ENCODE measurements around the gene CCDC170. TPM values are rescaled to one million over a fixed set of nuclear protein-coding genes. Genes with fewer than 3 reads are reported as not detected.
"Not testable (repeated sequence)": the region's sequence is repeated elsewhere in the genome, so short reads cannot be mapped to it uniquely, and the experiment has no call there.

The CCDC170 gene
- total RNA-seq, 2 experiments from 2014 or later: not detected

GRCh38 chr6:151494936-151495320 lies 1.1 kb downstream of the CCDC170 start:
- H3K4me1 Mint-ChIP-seq (ENCODE audit: low read depth): peaks cover 16% of the 10 kb centered on the region
- POLR2A ChIA-PET: no interaction called here
- H3K27ac Mint-ChIP-seq: no peak overlapping the region
- H3K9me3 Mint-ChIP-seq (ENCODE audit: insufficient read depth): no peaks in the 10 kb centered on the region
- H3K4me3 Mint-ChIP-seq: peak overlapping the region; percentile 69
- peaks cover 53% of the 10 kb centered on the region for H3K27me3 Mint-ChIP-seq (ENCODE audit: low read depth)
- H3K36me3 Mint-ChIP-seq (ENCODE audit: low read depth): no peaks in the 10 kb centered on the region
- ATAC-seq (no peak), DNase-seq (no peak)
- CTCF ChIA-PET: no interaction called here

- CTCF ChIA-PET: no interaction called here
- DNase-seq: no peak
- no peak for ATAC-seq
- Mint-ChIP-seq H3K36me3 (ENCODE audit: low read depth) (no peaks in the 10 kb centered on the region), H3K4me1 (ENCODE audit: low read depth) (peaks cover 16% of the 10 kb centered on the region), H3K9me3 (ENCODE audit: insufficient read depth) (no peaks in the 10 kb centered on the region), H3K27ac (no peak overlapping the region), H3K4me3 (no peak overlapping the region), H3K27me3 (ENCODE audit: low read depth) (peaks cover 56% of the 10 kb centered on the region)
- POLR2A ChIA-PET: no interaction called here
Measured at GRCh38 chr6:151495380-151495779, 1.6 kb downstream of the CCDC170 start.

GRCh38 chr6:151497905-151498304 lies 4.1 kb downstream of the CCDC170 start:
- peaks cover 46% of the 10 kb centered on the region for H3K27me3 Mint-ChIP-seq (ENCODE audit: low read depth)
- H3K4me1 Mint-ChIP-seq (ENCODE audit: low read depth): peaks cover 16% of the 10 kb centered on the region
- no peak overlapping the region for H3K4me3 Mint-ChIP-seq
- no peak for DNase-seq
- H3K27ac Mint-ChIP-seq: no peak overlapping the region
- H3K36me3 Mint-ChIP-seq (ENCODE audit: low read depth): no peaks in the 10 kb centered on the region
- H3K9me3 Mint-ChIP-seq (ENCODE audit: insufficient read depth): no peaks in the 10 kb centered on the region
- no peak for ATAC-seq
- POLR2A ChIA-PET: no interaction called here
- CTCF ChIA-PET: no interaction called here

- ATAC-seq (no peak), DNase-seq (no peak)
- Mint-ChIP-seq H3K36me3 (ENCODE audit: low read depth) (no peaks in the 10 kb centered on the region), H3K9me3 (ENCODE audit: insufficient read depth) (no peaks in the 10 kb centered on the region), H3K4me1 (ENCODE audit: low read depth) (peaks cover 13% of the 10 kb centered on the region), H3K27me3 (ENCODE audit: low read depth) (peaks cover 42% of the 10 kb centered on the region), H3K4me3 (no peak overlapping the region), H3K27ac (no peak overlapping the region)
- ChIA-PET CTCF (no interaction called here), POLR2A (no interaction called here)
Measured at GRCh38 chr6:151498327-151498726, 4.5 kb downstream of the CCDC170 start.

GRCh38 chr6:151499551-151499950 lies 5.7 kb downstream of the CCDC170 start:
- H3K9me3 Mint-ChIP-seq (ENCODE audit: insufficient read depth): no peaks in the 10 kb centered on the region
- no peaks in the 10 kb centered on the region for H3K36me3 Mint-ChIP-seq (ENCODE audit: low read depth)
- peaks cover 35% of the 10 kb centered on the region for H3K27me3 Mint-ChIP-seq (ENCODE audit: low read depth)
- H3K4me3 Mint-ChIP-seq: no peak overlapping the region
- peaks cover 7% of the 10 kb centered on the region for H3K4me1 Mint-ChIP-seq (ENCODE audit: low read depth)
- POLR2A ChIA-PET: no interaction called here
- ATAC-seq (no peak), DNase-seq (no peak)
- CTCF ChIA-PET: no interaction called here
- H3K27ac Mint-ChIP-seq: no peak overlapping the region

GRCh38 chr6:151501511-151502136 lies 7.8 kb downstream of the CCDC170 start:
- Mint-ChIP-seq H3K36me3 (ENCODE audit: low read depth) (no peaks in the 10 kb centered on the region), H3K9me3 (ENCODE audit: insufficient read depth) (no peaks in the 10 kb centered on the region), H3K4me1 (ENCODE audit: low read depth) (peaks cover 4% of the 10 kb centered on the region), H3K4me3 (no peak overlapping the region), H3K27me3 (ENCODE audit: low read depth) (peaks cover 16% of the 10 kb centered on the region), H3K27ac (no peak overlapping the region)
- ChIA-PET POLR2A (no interaction called here), CTCF (no interaction called here)
- ATAC-seq (no peak), DNase-seq (no peak)

- DNase-seq (no peak), ATAC-seq (no peak)
- CTCF ChIA-PET: no interaction called here
- Mint-ChIP-seq H3K36me3 (ENCODE audit: low read depth) (no peaks in the 10 kb centered on the region), H3K9me3 (ENCODE audit: insufficient read depth) (no peaks in the 10 kb centered on the region), H3K4me3 (no peak overlapping the region), H3K27me3 (ENCODE audit: low read depth) (peaks cover 9% of the 10 kb centered on the region), H3K27ac (no peak overlapping the region), H3K4me1 (ENCODE audit: low read depth) (peaks cover 4% of the 10 kb centered on the region)
- POLR2A ChIA-PET: no interaction called here
Measured at GRCh38 chr6:151502499-151502898, 8.7 kb downstream of the CCDC170 start.

GRCh38 chr6:151506761-151507160 lies 12.9 kb downstream of the CCDC170 start:
- H3K4me3 Mint-ChIP-seq: no peak overlapping the region
- no peaks in the 10 kb centered on the region for H3K9me3 Mint-ChIP-seq (ENCODE audit: insufficient read depth)
- DNase-seq (no peak), ATAC-seq (no peak)
- ChIA-PET POLR2A (no interaction called here), CTCF (no interaction called here)
- H3K27ac Mint-ChIP-seq: no peak overlapping the region
- H3K4me1 Mint-ChIP-seq (ENCODE audit: low read depth): no peaks in the 10 kb centered on the region
- H3K36me3 Mint-ChIP-seq (ENCODE audit: low read depth): no peaks in the 10 kb centered on the region
- peaks cover 2% of the 10 kb centered on the region for H3K27me3 Mint-ChIP-seq (ENCODE audit: low read depth)

GRCh38 chr6:151509048-151509447 lies 15.2 kb downstream of the CCDC170 start:
- no peak overlapping the region for H3K4me3 Mint-ChIP-seq
- POLR2A ChIA-PET: no interaction called here
- H3K36me3 Mint-ChIP-seq (ENCODE audit: low read depth): no peaks in the 10 kb centered on the region
- no peaks in the 10 kb centered on the region for H3K27me3 Mint-ChIP-seq (ENCODE audit: low read depth)
- no peak for DNase-seq
- no peak overlapping the region for H3K27ac Mint-ChIP-seq
- H3K4me1 Mint-ChIP-seq (ENCODE audit: low read depth): no peaks in the 10 kb centered on the region
- no peaks in the 10 kb centered on the region for H3K9me3 Mint-ChIP-seq (ENCODE audit: insufficient read depth)
- CTCF ChIA-PET: no interaction called here
- no peak for ATAC-seq

- CTCF ChIA-PET: no interaction called here
- no peaks in the 10 kb centered on the region for H3K4me1 Mint-ChIP-seq (ENCODE audit: low read depth)
- no peaks in the 10 kb centered on the region for H3K36me3 Mint-ChIP-seq (ENCODE audit: low read depth)
- H3K4me3 Mint-ChIP-seq: no peak overlapping the region
- POLR2A ChIA-PET: interaction anchor here (0.6 kb wide), 1 partner anchor 181 kb away, joined by 3 read pairs; no protein-coding TSS in a partner anchor
- H3K27ac Mint-ChIP-seq: no peak overlapping the region
- no peaks in the 10 kb centered on the region for H3K27me3 Mint-ChIP-seq (ENCODE audit: low read depth)
- ATAC-seq: no peak
- no peaks in the 10 kb centered on the region for H3K9me3 Mint-ChIP-seq (ENCODE audit: insufficient read depth)
- DNase-seq: no peak
Measured at GRCh38 chr6:151512481-151512880, 18.7 kb downstream of the CCDC170 start.

- no peak overlapping the region for H3K27ac Mint-ChIP-seq
- H3K27me3 Mint-ChIP-seq (ENCODE audit: low read depth): no peaks in the 10 kb centered on the region
- peaks cover 9% of the 10 kb centered on the region for H3K9me3 Mint-ChIP-seq (ENCODE audit: insufficient read depth)
- no peaks in the 10 kb centered on the region for H3K36me3 Mint-ChIP-seq (ENCODE audit: low read depth)
- POLR2A ChIA-PET: interaction anchor here (1.0 kb wide), 1 partner anchor 10 kb away, joined by 4 read pairs; no protein-coding TSS in a partner anchor
- no peaks in the 10 kb centered on the region for H3K4me1 Mint-ChIP-seq (ENCODE audit: low read depth)
- no peak overlapping the region for H3K4me3 Mint-ChIP-seq
- no peak for DNase-seq
- ATAC-seq: no peak
- CTCF ChIA-PET: no interaction called here
Measured at GRCh38 chr6:151514000-151514730, 20.3 kb downstream of the CCDC170 start.

GRCh38 chr6:151518992-151519391 lies 25.2 kb downstream of the CCDC170 start:
- H3K27me3 Mint-ChIP-seq (ENCODE audit: low read depth); H3K4me1 Mint-ChIP-seq (ENCODE audit: low read depth); ATAC-seq; POLR2A ChIA-PET; CTCF ChIA-PET; H3K4me3 Mint-ChIP-seq; H3K27ac Mint-ChIP-seq; H3K36me3 Mint-ChIP-seq (ENCODE audit: low read depth); DNase-seq: not testable (repeated sequence)
- H3K9me3 Mint-ChIP-seq (ENCODE audit: insufficient read depth): peaks cover 16% of the 10 kb centered on the region

GRCh38 chr6:151523034-151523433 lies 29.2 kb downstream of the CCDC170 start:
- no peak for ATAC-seq
- Mint-ChIP-seq H3K9me3 (ENCODE audit: insufficient read depth) (peaks cover 15% of the 10 kb centered on the region), H3K36me3 (ENCODE audit: low read depth) (no peaks in the 10 kb centered on the region), H3K4me1 (ENCODE audit: low read depth) (no peaks in the 10 kb centered on the region), H3K27ac (no peak overlapping the region), H3K4me3 (no peak overlapping the region), H3K27me3 (ENCODE audit: low read depth) (no peaks in the 10 kb centered on the region)
- DNase-seq: no peak
- ChIA-PET POLR2A (no interaction called here), CTCF (no interaction called here)

All from activated CD8-positive, alpha-beta T cell treated with anti-CD3 and anti-CD28 coated beads, Interleukin-2, amount 10 ng/mL, durations not matched to agents 7 days and 5 days (primary cell).